ENCODE measurements around the gene DLL3.
"Not testable (repeated sequence)": the region's sequence is repeated elsewhere in the genome, so short reads cannot be mapped to it uniquely, and the experiment has no call there.

Gene DLL3, protein sequence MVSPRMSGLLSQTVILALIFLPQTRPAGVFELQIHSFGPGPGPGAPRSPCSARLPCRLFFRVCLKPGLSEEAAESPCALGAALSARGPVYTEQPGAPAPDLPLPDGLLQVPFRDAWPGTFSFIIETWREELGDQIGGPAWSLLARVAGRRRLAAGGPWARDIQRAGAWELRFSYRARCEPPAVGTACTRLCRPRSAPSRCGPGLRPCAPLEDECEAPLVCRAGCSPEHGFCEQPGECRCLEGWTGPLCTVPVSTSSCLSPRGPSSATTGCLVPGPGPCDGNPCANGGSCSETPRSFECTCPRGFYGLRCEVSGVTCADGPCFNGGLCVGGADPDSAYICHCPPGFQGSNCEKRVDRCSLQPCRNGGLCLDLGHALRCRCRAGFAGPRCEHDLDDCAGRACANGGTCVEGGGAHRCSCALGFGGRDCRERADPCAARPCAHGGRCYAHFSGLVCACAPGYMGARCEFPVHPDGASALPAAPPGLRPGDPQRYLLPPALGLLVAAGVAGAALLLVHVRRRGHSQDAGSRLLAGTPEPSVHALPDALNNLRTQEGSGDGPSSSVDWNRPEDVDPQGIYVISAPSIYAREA

DNA sequence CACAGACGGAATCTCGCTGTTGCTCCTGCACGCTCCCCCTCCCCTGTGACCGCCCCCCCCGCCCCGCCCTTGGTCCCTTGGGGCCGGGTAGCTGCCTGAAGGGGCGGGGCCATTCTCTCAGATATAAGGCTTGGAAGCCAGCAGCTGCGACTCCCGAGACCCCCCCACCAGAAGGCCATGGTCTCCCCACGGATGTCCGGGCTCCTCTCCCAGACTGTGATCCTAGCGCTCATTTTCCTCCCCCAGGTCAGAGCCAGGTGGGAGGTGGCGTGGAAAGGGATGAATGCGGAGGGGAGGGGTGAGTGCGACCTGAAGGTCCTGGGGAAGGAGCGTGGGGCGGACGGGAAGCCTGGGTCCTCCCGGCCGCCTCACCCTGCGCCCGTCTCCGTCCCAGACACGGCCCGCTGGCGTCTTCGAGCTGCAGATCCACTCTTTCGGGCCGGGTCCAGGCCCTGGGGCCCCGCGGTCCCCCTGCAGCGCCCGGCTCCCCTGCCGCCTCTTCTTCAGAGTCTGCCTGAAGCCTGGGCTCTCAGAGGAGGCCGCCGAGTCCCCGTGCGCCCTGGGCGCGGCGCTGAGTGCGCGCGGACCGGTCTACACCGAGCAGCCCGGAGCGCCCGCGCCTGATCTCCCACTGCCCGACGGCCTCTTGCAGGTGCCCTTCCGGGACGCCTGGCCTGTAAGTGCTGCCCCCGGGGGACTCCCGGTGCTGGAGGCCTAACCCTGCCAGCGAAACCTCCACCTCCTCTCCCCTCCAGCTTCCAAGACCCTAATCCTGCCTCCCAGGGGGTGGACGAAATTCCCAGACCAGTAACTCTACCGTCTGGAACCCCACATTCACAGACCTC, at the start of gene DLL3:
DLL3 (plus strand) TSS at position 150 of the 845 bp plus-strand sequence; CDS start at position 178, 28 bp downstream.
- Mint-ChIP-seq H3K4me3 (peak within 1 kb of the TSS; percentile 37), H3K27ac (no peak within 1 kb of the TSS), H3K4me1 (ENCODE audit: low read depth) (peaks cover 12% of the 10 kb centered on the region), H3K36me3 (ENCODE audit: low read depth) (peaks cover 2% of the 10 kb centered on the region), H3K9me3 (no peaks in the 10 kb centered on the region), H3K27me3 (ENCODE audit: low read depth) (peaks cover 61% of the 10 kb centered on the region)
- no peak for DNase-seq (ENCODE audit: low spot score)

DNA sequence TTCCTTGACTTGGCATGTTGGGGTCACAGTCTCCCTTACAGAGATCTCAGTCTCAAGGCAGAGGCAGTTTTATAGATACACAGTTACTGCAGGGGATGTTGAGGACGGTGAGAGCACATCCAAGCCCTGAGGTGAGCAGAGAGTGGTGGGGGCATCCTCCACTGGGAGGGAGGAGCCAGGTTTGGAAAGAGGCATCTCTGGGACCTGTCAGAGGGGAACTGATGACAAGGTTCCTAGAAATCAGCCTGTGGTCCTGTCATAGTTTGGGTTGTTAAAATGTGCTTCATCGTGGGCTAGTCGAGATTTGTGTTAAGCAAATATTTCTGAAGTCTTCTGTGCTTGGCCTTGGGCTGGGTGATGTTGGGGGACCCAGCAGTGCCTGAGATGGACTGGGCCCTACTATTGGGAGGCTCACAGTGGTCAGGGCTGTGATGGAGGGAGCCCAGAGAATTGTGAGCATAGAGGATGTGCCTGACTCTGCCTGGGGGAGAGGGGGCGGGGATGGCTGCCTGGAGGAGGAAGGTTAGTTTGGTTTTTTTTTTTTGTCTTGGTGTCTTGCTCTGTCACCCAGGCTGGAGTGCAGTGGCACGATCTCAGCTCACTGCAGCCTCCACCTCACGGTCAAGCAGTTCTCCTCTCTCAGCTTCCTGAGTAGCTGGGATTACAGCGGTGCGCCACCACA, 49.5 kb upstream of the DLL3 start:
- H3K27ac Mint-ChIP-seq, result peak overlapping the region; percentile 88
- H3K27me3 Mint-ChIP-seq (ENCODE audit: low read depth), result no peaks in the 10 kb centered on the region
- peaks cover 57% of the 10 kb centered on the region for H3K36me3 Mint-ChIP-seq (ENCODE audit: low read depth)
- no peak for DNase-seq (ENCODE audit: low spot score)
- no peaks in the 10 kb centered on the region for H3K9me3 Mint-ChIP-seq
- peak overlapping the region; percentile 59 for H3K4me3 Mint-ChIP-seq
- peaks cover 50% of the 10 kb centered on the region for H3K4me1 Mint-ChIP-seq (ENCODE audit: low read depth)

DNA sequence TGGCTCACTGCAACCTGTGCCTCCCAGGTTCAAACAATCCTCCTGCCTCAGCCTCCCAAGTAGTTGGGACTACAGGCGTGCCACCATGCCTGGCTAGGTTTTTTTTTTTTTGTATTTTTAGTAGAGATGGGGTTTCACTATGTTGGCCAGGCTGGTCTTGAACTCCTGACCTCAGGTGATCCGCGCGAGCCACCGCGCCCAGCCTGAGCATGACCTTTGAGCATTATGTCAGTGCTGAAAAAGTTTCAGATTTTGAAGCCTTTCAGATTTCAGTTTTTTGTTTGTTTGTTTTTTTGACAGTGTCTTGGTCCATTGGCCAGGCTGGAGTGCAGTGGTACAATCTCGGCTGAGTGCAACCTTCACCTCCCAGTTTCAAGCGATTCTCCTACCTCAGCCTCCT, 47.5 kb upstream of the DLL3 start:
- H3K27me3 Mint-ChIP-seq (ENCODE audit: low read depth); H3K9me3 Mint-ChIP-seq; H3K4me3 Mint-ChIP-seq; H3K27ac Mint-ChIP-seq; DNase-seq (ENCODE audit: low spot score): not testable (repeated sequence)
- peaks cover 45% of the 10 kb centered on the region for H3K4me1 Mint-ChIP-seq (ENCODE audit: low read depth)
- peaks cover 48% of the 10 kb centered on the region for H3K36me3 Mint-ChIP-seq (ENCODE audit: low read depth)

DNA sequence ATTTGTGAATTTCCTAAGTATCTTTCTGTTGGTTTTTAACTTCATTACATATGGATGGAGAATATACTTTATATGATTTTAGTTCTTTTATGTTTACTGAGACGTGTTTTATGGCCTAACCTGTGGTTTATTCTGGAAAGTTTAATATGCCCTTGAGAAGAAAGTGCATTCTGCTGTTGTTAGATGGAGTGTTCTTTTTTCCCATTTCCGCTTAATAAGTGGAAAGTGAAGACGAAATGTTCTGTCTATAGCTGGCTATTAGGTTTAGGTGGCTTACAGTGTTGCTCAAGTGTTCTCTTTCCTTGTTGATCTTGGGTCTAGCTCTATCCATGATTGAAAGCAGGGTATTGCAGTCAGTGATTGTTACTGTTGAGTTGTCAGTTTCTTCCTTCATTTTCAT, 35.3 kb upstream of the DLL3 start:
- Mint-ChIP-seq H3K36me3 (ENCODE audit: low read depth) (peaks cover 66% of the 10 kb centered on the region), H3K27ac (no peak overlapping the region), H3K27me3 (ENCODE audit: low read depth) (no peaks in the 10 kb centered on the region), H3K4me3 (no peak overlapping the region), H3K9me3 (no peaks in the 10 kb centered on the region), H3K4me1 (ENCODE audit: low read depth) (no peaks in the 10 kb centered on the region)
- no peak for DNase-seq (ENCODE audit: low spot score)

DNA sequence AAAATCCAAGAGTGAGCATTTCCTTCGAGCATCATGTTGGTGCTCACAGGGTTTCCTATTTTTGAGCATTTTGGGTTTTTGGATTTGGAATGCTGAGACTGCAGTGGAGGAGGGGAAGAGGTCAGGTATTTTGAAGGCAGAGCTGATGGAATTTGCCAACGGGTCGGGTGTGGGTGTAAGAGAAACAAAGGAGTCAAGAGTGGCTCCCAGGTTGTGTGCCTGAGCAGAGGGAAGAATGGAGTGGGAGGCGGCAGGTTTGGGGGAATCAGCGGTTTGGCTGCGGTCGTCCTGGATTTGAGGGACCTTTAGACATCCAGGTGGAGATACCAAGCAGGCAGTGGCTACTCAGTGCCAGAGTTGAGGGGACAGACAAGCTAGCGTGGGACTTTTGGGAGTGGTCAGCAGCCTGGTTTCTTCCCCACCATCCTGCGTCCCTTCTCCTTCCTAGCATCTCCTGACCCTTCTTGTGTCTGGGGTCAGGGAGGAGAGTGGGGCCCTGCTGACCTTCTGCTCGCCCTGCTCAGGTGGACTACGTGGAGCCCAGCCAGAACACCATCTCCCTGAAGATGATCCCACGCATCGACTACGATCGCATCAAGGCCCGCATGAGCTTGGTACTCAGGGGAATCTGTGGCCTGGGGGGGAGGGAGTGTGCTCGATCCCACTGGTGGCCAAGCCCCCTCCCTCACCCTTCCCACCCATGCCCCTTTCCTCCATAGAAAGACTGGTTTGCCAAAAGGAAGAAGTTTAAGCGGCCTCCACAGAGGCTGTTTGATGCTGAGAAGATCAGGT, 32.6 kb upstream of the DLL3 start:
- Mint-ChIP-seq H3K27me3 (ENCODE audit: low read depth) (no peaks in the 10 kb centered on the region), H3K36me3 (ENCODE audit: low read depth) (peaks cover 68% of the 10 kb centered on the region), H3K27ac (peak overlapping the region; percentile 27), H3K4me3 (no peak overlapping the region), H3K9me3 (no peaks in the 10 kb centered on the region), H3K4me1 (ENCODE audit: low read depth) (no peaks in the 10 kb centered on the region)
- DNase-seq (ENCODE audit: low spot score), result no peak

DNA sequence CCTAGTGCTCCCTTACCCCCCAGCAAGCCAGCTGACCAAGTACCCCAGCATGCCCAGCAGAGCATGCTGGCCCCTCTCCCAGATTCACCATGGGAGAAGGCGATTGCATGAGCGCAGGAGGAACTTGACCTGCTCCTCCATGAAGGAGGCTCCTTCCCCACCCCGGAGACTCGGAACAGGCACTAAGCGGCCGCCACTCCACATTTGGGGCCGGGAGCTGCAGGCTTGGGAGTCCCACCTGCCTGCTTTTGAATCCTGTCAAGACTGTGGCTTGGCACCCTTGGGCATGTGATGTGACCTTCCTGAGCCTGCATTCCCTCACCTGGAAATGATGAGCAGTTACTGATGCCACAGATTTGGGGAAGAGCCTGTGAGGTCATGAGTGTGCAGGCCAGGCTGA, 30.8 kb upstream of the DLL3 start:
- no peak for DNase-seq (ENCODE audit: low spot score)
- H3K4me3 Mint-ChIP-seq, result no peak overlapping the region
- peaks cover 73% of the 10 kb centered on the region for H3K36me3 Mint-ChIP-seq (ENCODE audit: low read depth)
- no peaks in the 10 kb centered on the region for H3K27me3 Mint-ChIP-seq (ENCODE audit: low read depth)
- H3K9me3 Mint-ChIP-seq, result no peaks in the 10 kb centered on the region
- no peak overlapping the region for H3K27ac Mint-ChIP-seq
- H3K4me1 Mint-ChIP-seq (ENCODE audit: low read depth), result no peaks in the 10 kb centered on the region

DNA sequence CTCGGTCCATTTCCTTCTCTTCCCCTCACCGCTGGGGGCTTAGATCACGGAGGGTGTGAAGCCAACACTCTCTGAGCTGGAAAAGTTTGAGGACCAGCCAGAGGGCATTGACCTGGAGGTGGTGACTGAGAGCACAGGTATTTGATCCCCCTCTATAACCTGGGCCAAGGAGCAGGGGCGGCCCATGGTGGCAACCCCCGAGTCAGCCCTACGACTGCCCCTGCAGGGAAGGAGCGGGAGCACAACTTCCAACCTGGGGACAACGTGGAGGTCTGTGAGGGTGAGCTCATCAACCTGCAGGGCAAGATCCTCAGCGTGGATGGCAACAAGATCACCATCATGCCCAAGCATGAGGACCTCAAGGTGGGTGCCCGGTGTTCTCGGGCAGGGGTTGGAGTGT, 29.7 kb upstream of the DLL3 start:
- Mint-ChIP-seq H3K27me3 (ENCODE audit: low read depth) (no peaks in the 10 kb centered on the region), H3K27ac (no peak overlapping the region), H3K36me3 (ENCODE audit: low read depth) (peaks cover 73% of the 10 kb centered on the region), H3K4me3 (no peak overlapping the region), H3K9me3 (no peaks in the 10 kb centered on the region), H3K4me1 (ENCODE audit: low read depth) (no peaks in the 10 kb centered on the region)
- DNase-seq (ENCODE audit: low spot score), result no peak

DNA sequence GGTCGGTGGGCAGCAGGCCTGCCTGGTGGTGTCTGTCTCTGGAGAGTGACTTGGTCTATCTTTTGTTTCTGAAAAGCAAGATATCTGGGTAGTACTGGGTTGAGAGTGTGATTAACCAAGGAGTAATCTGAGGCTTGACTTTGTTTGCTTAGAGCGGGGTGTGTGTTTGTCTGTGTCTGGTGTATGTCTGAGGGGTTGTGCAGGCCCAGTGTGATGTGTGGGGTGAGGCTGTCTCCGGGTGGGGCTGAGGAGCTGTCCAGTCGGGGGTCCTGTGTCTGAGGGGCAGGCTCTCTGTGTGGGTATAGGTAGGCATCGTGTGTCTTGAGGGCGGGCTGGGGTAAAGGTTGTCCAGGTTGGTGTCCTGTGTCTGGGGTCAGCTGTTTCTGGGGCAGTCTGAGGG, 29.2 kb upstream of the DLL3 start:
- no peaks in the 10 kb centered on the region for H3K4me1 Mint-ChIP-seq (ENCODE audit: low read depth)
- no peak overlapping the region for H3K4me3 Mint-ChIP-seq
- no peaks in the 10 kb centered on the region for H3K27me3 Mint-ChIP-seq (ENCODE audit: low read depth)
- H3K9me3 Mint-ChIP-seq, result no peaks in the 10 kb centered on the region
- peaks cover 76% of the 10 kb centered on the region for H3K36me3 Mint-ChIP-seq (ENCODE audit: low read depth)
- H3K27ac Mint-ChIP-seq, result no peak overlapping the region
- DNase-seq (ENCODE audit: low spot score), result no peak

DNA sequence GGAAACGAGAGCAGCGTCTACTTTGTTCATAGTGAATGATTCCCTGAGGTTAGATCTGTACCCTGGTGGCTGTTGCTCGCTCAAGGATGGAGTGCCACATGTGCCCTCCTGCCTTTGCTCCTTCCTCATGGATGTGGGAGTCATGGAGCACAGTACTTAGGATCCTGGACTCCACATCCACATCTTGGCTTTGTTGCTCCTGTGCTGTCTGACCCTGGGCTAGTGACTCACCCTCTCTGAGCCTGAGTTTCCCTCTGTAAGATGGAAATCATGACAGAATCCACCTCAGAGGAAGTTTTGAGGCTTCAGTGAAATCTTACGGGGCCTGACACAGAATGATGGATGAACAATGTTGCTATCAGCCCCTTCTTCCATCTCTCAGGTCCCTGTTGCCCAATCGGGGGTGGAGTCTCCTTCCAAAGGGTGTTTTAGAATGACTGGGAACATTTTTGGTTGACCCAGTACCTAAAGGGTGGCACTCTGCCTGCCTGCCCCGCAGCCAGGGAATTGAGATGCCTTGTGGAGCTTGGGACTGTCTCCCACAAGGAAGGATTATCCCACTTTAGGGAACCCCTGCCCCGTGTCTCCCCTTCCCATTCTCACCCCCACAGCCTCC, 27.9 kb upstream of the DLL3 start:
- Mint-ChIP-seq H3K4me3 (no peak overlapping the region), H3K27me3 (ENCODE audit: low read depth) (no peaks in the 10 kb centered on the region), H3K36me3 (ENCODE audit: low read depth) (peaks cover 75% of the 10 kb centered on the region), H3K4me1 (ENCODE audit: low read depth) (no peaks in the 10 kb centered on the region), H3K9me3 (no peaks in the 10 kb centered on the region), H3K27ac (no peak overlapping the region)
- DNase-seq (ENCODE audit: low spot score), result no peak

DNA sequence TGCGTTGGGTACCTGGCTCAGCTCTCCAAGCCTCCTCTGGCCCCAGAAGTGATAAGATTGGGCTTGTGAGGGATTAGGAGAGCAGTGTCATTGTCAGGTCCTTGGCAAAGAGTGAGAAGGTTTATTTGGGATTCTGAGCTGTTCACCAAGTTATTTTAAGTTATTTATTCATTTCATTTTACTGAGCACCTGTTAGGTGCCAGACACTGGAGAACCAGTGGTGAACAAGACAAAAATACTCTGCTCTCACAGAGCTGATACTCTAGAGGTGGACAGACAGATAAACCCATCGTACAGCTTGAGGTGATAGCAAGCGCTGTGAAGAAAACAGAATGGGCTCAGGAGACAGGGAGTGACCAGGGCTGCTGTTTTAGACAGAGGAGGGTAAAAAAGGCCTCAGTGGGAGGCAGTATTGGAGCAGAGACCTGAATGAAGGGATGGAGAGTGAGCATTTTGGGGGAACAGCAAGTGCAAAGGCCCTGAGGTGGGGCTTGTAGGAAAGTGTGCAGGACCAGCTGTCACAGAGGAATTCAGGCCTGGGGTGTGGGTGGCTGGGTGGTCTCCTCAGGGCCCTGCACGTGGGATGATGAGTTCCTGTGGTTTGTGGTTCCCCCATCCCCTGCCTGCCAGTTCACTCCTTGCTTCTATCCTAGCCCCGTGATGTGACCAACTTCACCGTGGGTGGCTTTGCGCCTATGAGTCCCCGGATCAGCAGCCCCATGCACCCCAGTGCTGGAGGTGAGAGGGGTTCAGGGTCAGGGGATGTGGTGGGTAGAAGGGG, 26.8 kb upstream of the DLL3 start:
- Mint-ChIP-seq H3K4me1 (ENCODE audit: low read depth) (no peaks in the 10 kb centered on the region), H3K27ac (no peak overlapping the region), H3K9me3 (no peaks in the 10 kb centered on the region), H3K36me3 (ENCODE audit: low read depth) (peaks cover 74% of the 10 kb centered on the region), H3K27me3 (ENCODE audit: low read depth) (no peaks in the 10 kb centered on the region), H3K4me3 (no peak overlapping the region)
- no peak for DNase-seq (ENCODE audit: low spot score)

DNA sequence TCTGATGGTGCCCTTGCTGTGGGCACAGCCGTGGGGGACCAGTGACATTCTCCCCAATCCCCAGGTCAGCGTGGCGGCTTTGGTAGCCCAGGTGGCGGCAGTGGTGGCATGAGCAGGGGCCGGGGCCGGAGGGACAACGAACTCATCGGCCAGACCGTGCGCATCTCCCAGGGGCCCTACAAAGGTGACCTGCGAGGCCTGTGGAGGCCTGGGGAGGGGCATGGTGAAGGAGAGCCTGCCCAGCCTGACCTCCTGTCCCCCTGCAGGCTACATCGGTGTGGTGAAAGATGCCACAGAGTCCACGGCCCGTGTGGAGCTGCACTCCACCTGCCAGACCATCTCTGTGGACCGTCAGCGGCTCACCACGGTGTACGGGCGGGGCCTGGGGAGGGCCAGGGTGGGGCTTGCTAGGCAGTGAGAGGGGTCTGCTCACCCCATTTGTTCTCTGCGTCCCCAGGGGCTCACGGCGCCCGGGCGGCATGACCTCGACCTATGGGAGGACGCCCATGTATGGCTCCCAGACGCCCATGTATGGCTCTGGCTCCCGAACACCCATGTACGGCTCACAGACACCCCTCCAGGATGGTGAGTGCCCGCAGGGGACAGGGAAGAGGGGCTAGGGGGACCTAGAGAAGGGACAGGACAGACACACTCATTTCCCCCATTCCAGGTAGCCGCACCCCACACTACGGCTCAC, 25.9 kb upstream of the DLL3 start:
- Mint-ChIP-seq H3K36me3 (ENCODE audit: low read depth) (peaks cover 70% of the 10 kb centered on the region), H3K9me3 (no peaks in the 10 kb centered on the region), H3K4me1 (ENCODE audit: low read depth) (no peaks in the 10 kb centered on the region)

DNA sequence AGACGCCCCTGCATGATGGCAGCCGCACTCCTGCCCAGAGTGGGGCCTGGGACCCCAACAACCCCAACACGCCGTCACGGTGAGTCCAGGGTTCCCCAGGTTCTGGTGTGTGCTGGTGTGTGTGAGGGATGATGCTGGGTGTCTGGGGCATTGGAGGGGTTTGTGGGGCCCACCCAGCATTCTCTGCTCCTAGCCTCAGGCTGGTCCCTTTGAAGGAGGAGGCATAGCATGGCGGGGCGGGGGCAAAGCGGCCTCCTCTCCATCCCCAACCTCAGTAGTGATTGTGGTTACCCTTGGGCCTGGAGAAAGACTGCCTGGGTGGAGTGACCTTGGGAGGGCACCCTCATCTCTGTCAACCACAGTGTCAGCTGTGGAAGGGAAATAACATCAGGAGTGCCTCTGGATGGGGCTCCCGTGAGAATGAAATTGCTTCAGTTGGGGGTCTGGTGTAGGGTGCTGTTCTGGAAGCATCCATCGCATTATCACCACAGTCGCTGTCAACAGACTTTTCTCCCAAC, 25.2 kb upstream of the DLL3 start:
- Mint-ChIP-seq H3K27ac (no peak overlapping the region), H3K9me3 (no peaks in the 10 kb centered on the region), H3K4me1 (ENCODE audit: low read depth) (no peaks in the 10 kb centered on the region), H3K27me3 (ENCODE audit: low read depth) (no peaks in the 10 kb centered on the region), H3K4me3 (no peak overlapping the region), H3K36me3 (ENCODE audit: low read depth) (peaks cover 66% of the 10 kb centered on the region)
- DNase-seq (ENCODE audit: low spot score), result no peak

More for the DNA sequence above, 25.9 kb upstream of the DLL3 start:
- Mint-ChIP-seq H3K27ac (no peak overlapping the region), H3K4me3 (no peak overlapping the region), H3K27me3 (ENCODE audit: low read depth) (no peaks in the 10 kb centered on the region)
- no peak for DNase-seq (ENCODE audit: low spot score)

All from T-helper 2 cell treated with Interferon-gamma antibody and Interleukin-4, amounts not matched to agents 5 μg/mL and 100 μg/mL, for 36 hours (primary cell).